SU-DHL-6 (cell line): Measurements from ENCODE around the gene HPX.

Experiments used
- H2AFZ ChIP-seq: fragments of 200-600 bp; sonication (generic); 2 replicates; pipeline ENCODE4 v1.6.1; 2014; ENCODE audit warnings: low read depth, mild to moderate bottlenecking, moderate library complexity, mixed read lengths, antibody characterized with exemption, low read length; ENCODE audit not compliant: severe bottlenecking
- H3F3A ChIP-seq: fragments of 200-600 bp; shearing (Covaris generic); 2 replicates; pipeline ENCODE4 v1.6.0; 2016; ENCODE audit warnings: antibody characterized with exemption, mild to moderate bottlenecking; ENCODE audit not compliant: insufficient read depth
- H3K27ac ChIP-seq: fragments of 200-600 bp; sonication (generic); 2 replicates; pipeline ENCODE4 v1.5.1; 2016; ENCODE audit warnings: low read depth, mild to moderate bottlenecking, low read length, moderate library complexity, mixed read lengths
- H3K27me3 ChIP-seq: fragments of 200-600 bp; sonication (generic), shearing (Covaris generic); 2 replicates; pipeline ENCODE4 v1.6.0; 2014; ENCODE audit warnings: mild to moderate bottlenecking, low read length
- H3K36me3 ChIP-seq: fragments of 200-600 bp; sonication (generic); 2 replicates; pipeline ENCODE4 v1.6.1; 2014; ENCODE audit warnings: mild to moderate bottlenecking, low read length, mixed read lengths
- H3K4me2 ChIP-seq: fragments of 300-600, 200-600 bp; shearing (Covaris generic), sonication (generic); 2 replicates; pipeline ENCODE4 v1.6.0; 2014; ENCODE audit warnings: low read length, low read depth, mild to moderate bottlenecking; ENCODE audit not compliant: poor library complexity, severe bottlenecking
- H3K4me3 ChIP-seq: fragments of 200-600 bp; sonication (generic); 2 replicates; pipeline ENCODE4 v1.5.1; 2014; ENCODE audit warnings: antibody characterized with exemption, low read length, mild to moderate bottlenecking, mixed read lengths; ENCODE audit not compliant: insufficient read depth, poor library complexity, severe bottlenecking
- H3K79me2 ChIP-seq: fragments of 200-600 bp; sonication (generic); 2 replicates; pipeline ENCODE4 v1.6.1; 2014; ENCODE audit warnings: mild to moderate bottlenecking, low read length, moderate library complexity; ENCODE audit not compliant: insufficient read depth
- H3K9ac ChIP-seq: fragments of 200-600 bp; sonication (generic); 2 replicates; pipeline ENCODE4 v1.7.0; 2014; ENCODE audit warnings: mild to moderate bottlenecking, low read length
- H3K9me2 ChIP-seq: fragments of 200-600 bp; sonication (generic); replicated peaks from 2 replicates; pipeline ENCODE4 v1.6.1; 2014; ENCODE audit warnings: low read length; ENCODE audit not compliant: insufficient read depth
- H3K9me3 ChIP-seq: fragments of 200-600 bp; sonication (generic); 2 replicates; pipeline ENCODE4 v1.6.1; 2014; ENCODE audit warnings: low read length, mixed read lengths; ENCODE audit not compliant: insufficient read depth
- H4K20me1 ChIP-seq: fragments of 200-600 bp; sonication (generic); 2 replicates; pipeline ENCODE4 v1.6.1; 2014; ENCODE audit warnings: low read depth, mild to moderate bottlenecking, antibody characterized with exemption, low read length, moderate library complexity, mixed read lengths
- EZH2phosphoT487 ChIP-seq: fragments of 200-600 bp; sonication (generic), shearing (Covaris generic); conservative IDR thresholded peaks from 2 replicates; pipeline ENCODE4 v1.6.1; 2018; ENCODE audit warnings: mild to moderate bottlenecking, antibody characterized with exemption, low read length, moderate library complexity, mixed read lengths
- TF ChIP-seq, protein P1 (sequence below): fragments of 200-600 bp; sonication (generic); IDR thresholded peaks from one replicate; pipeline ENCODE4 v1.5.1; 2017; ENCODE audit warnings: antibody characterized with exemption, mild to moderate bottlenecking, low read length, moderate library complexity; ENCODE audit not compliant: insufficient read depth, poor library complexity, severe bottlenecking

HPX gene

DNA sequence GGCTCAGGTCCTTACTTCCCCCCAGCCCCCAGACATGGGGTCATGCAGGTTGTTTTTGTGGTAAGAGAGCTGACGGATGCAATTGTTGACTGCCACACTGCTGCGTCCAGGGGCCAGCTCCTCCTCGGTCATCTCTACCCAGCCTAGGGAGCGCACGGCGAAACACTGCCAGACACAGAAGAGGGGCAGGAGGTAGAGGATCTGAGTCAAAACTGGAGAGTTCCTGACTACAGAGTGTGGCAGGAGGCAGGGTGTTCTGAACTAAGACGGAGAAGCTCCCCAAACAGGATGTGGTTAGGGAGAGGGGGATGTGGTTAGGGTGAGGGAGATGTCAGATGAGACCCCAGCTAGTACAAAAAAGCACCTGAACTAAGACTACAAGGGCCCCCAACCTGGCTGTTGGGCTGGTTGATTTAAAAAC lies 38.2 kb downstream of the HPX start:
- Histone ChIP-seq H3K36me3 (no peaks in the 10 kb centered on the region), H3K27ac (peak overlapping the region; percentile 50), H4K20me1 (no peaks in the 10 kb centered on the region), H3K79me2 (no peaks in the 10 kb centered on the region), H3K9me3 (no peaks in the 10 kb centered on the region), H3K4me2 (peak overlapping the region; percentile 45), H2AFZ (peak overlapping the region; percentile 2), H3K4me3 (peak overlapping the region; percentile 4), H3F3A (no peaks in the 10 kb centered on the region), H3K9ac (peak overlapping the region; percentile 34; the same call in 1 of the 2 replicates), H3K9me2 (no peaks in the 10 kb centered on the region), H3K27me3 (no peaks in the 10 kb centered on the region)
- TF ChIP-seq, protein P1, sequence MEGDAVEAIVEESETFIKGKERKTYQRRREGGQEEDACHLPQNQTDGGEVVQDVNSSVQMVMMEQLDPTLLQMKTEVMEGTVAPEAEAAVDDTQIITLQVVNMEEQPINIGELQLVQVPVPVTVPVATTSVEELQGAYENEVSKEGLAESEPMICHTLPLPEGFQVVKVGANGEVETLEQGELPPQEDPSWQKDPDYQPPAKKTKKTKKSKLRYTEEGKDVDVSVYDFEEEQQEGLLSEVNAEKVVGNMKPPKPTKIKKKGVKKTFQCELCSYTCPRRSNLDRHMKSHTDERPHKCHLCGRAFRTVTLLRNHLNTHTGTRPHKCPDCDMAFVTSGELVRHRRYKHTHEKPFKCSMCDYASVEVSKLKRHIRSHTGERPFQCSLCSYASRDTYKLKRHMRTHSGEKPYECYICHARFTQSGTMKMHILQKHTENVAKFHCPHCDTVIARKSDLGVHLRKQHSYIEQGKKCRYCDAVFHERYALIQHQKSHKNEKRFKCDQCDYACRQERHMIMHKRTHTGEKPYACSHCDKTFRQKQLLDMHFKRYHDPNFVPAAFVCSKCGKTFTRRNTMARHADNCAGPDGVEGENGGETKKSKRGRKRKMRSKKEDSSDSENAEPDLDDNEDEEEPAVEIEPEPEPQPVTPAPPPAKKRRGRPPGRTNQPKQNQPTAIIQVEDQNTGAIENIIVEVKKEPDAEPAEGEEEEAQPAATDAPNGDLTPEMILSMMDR: no peak
- TF ChIP-seq EZH2phosphoT487: no peak

DNA sequence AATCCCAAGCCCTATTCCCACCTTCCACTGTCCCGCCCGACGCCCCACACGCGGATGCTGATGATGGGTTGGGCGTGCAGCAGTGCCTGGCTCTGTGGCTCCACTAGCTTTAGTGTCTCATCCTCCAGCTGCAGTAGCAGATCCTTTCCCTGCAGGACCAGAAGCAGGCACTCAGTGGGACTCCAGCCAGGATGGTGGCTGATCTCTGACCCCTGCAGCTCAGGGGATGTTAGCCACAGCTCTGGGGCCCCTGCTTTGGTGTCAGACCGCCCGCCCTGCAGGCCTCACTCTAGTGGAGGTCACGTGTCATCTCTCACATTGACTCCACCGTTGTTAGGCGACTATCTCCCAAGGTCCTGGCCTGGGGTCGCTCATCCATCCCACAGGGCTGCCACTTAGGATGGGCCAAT lies 38.7 kb downstream of the HPX start:
- no peaks in the 10 kb centered on the region for H3K79me2 ChIP-seq
- H3K36me3 ChIP-seq: no peaks in the 10 kb centered on the region
- peak overlapping the region; percentile 2 for H2AFZ ChIP-seq
- H3F3A ChIP-seq: no peaks in the 10 kb centered on the region
- peak overlapping the region; percentile 45 for H3K4me2 ChIP-seq
- H3K27me3 ChIP-seq: no peaks in the 10 kb centered on the region
- H3K4me3 ChIP-seq: no peak overlapping the region
- H3K9me2 ChIP-seq: no peaks in the 10 kb centered on the region
- H3K27ac ChIP-seq: peak overlapping the region; percentile 50
- H3K9me3 ChIP-seq: no peaks in the 10 kb centered on the region
- H3K9ac ChIP-seq: peak overlapping the region; percentile 34; the same call in 1 of the 2 replicates
- H4K20me1 ChIP-seq: no peaks in the 10 kb centered on the region
- no peak for TF ChIP-seq EZH2phosphoT487
- TF ChIP-seq, protein P1: no peak

DNA sequence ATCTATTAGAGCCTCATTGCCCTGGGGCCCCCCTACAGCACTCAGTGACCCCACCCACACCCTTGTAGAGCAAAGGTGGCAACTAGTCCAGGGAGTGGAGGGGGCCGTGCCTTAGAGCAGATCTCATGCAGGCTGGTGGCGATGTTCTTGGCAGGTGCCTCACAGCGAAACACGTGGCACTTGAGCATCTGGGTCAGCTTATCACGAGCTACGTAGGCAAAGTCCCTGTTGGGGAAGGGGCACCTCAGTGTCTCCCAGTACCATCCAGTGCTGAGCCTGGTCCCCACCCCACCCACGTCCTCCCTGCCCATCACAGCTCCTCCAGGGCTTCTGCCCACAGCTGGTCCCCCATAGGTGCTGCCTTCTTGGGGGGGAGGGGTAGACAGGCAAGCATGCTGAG lies 39.3 kb downstream of the HPX start:
- Histone ChIP-seq H3K4me2 (no peak overlapping the region), H2AFZ (no peak overlapping the region), H4K20me1 (no peaks in the 10 kb centered on the region), H3K4me3 (no peak overlapping the region), H3K9me3 (no peaks in the 10 kb centered on the region), H3F3A (no peaks in the 10 kb centered on the region), H3K9me2 (no peaks in the 10 kb centered on the region), H3K27me3 (no peaks in the 10 kb centered on the region), H3K36me3 (no peaks in the 10 kb centered on the region), H3K9ac (no peak overlapping the region), H3K79me2 (no peaks in the 10 kb centered on the region), H3K27ac (no peak overlapping the region)
- no peak for TF ChIP-seq EZH2phosphoT487
- TF ChIP-seq, protein P1: no peak
